HCT116 (cell line): ENCODE data around the gene MRPS27. TPM values are rescaled to one million over a fixed set of nuclear protein-coding genes. Genes with fewer than 3 reads are reported as not detected.

Experiments
- ATAC-seq: fragments of 200-7000 bp; cut with Tn5 transposase; 2 replicates; pipeline ENCODE4 v1.9.1; 2020; ENCODE audit warnings: mild to moderate bottlenecking, moderate library complexity
- BruUV-seq: library from RNA; stranded (reverse); fragments of 400-500 nt; replicated peaks from 2 replicates; lab custom pipeline; 2021; lab: Mats Ljungman, UMichigan
- CTCF ChIA-PET: fragments of 300-600 bp; sonication (Branson Sonifier 250); formaldehyde crosslinking; loops from one replicate; lab custom pipeline; 2021; ENCODE audit warnings: antibody characterized with exemption; lab: Charles Lee
- POLR2A ChIA-PET: fragments of 300-600, 350-600 bp; sonication (Branson Sonifier 250); formaldehyde crosslinking; loops from one replicate; lab custom pipeline; 2021; ENCODE audit warnings: antibody characterized with exemption; lab: Charles Lee
- RAD21 ChIA-PET, 2 experiments: fragments of 300-600 bp; sonication (Branson Sonifier 250); formaldehyde crosslinking; loops; one replicate each; lab custom pipeline; 2023; ENCODE audit warnings: low total read pairs in 2 of 2; ENCODE audit not compliant: uncharacterized antibody in 2 of 2, unreplicated experiment in 2 of 2, low non-redundant PET in 1 of 2; lab: Charles Lee
- DNase-seq: peaks from one replicate; pipeline ENCODE4 v3.0.0-alpha.2; 2010; ENCODE audit warnings: low read depth, low spot score
- H2AFZ ChIP-seq: fragments of 200-600 bp; shearing (Covaris generic), sonication (generic); 2 replicates; pipeline ENCODE4 v1.6.1; 2017; ENCODE audit warnings: low read depth, mixed run types, mixed read lengths, antibody characterized with exemption, low read length; ENCODE audit not compliant: poor library complexity, severe bottlenecking
- H3K27ac ChIP-seq: 2 replicates; pipeline ENCODE4 v1.5.1; 2012; ENCODE audit warnings: low read depth, low read length
- H3K27me3 ChIP-seq: fragments of 200-600 bp; sonication (generic); 2 replicates; pipeline ENCODE4 v1.6.1; 2016; ENCODE audit warnings: mixed run types, low read length, mixed read lengths; ENCODE audit not compliant: insufficient read depth
- H3K36me3 ChIP-seq, 2 experiments: fragments of 200-500 bp in 1 of 2; fragments of 200-600 bp in 1 of 2; sonication (Bioruptor generic) in 1 of 2; sonication (generic) in 1 of 2; 2 replicates each; pipeline versions ENCODE4 v1.5.1 to v1.6.1; 2014 to 2016; ENCODE audit warnings: low read length in 2 of 2, inconsistent platforms in 1 of 2, mixed read lengths in 1 of 2, mixed run types in 1 of 2; ENCODE audit not compliant: insufficient read depth in 2 of 2, control insufficient read depth in 1 of 2
- H3K4me1 ChIP-seq, 2 experiments: fragments of 200-600 bp in 1 of 2; sonication (generic) in 1 of 2; 2 replicates each; pipeline versions ENCODE4 v1.5.1 to v1.6.1; 2012 to 2017; ENCODE audit warnings: low read length in 2 of 2, inconsistent platforms in 1 of 2, mild to moderate bottlenecking in 1 of 2, mixed read lengths in 1 of 2, mixed run types in 1 of 2, moderate library complexity in 1 of 2; ENCODE audit not compliant: insufficient read depth in 2 of 2, control insufficient read depth in 1 of 2
- H3K4me2 ChIP-seq: fragments of 200-600 bp; sonication (generic); 2 replicates; pipeline ENCODE4 v1.6.1; 2017; ENCODE audit warnings: mixed run types, low read length, mixed read lengths
- H3K4me3 ChIP-seq, 2 experiments: fragments of 200-600 bp in 1 of 2; sonication (generic) in 1 of 2; replicated peaks in 1 of 2; 2 replicates each; pipeline ENCODE4 v1.5.1; 2011 to 2016; ENCODE audit warnings: low read length in 2 of 2, control low read depth in 1 of 2, low read depth in 1 of 2, mild to moderate bottlenecking in 1 of 2, mixed read lengths in 1 of 2, mixed run types in 1 of 2
- H3K79me2 ChIP-seq: fragments of 200-600 bp; sonication (generic); 2 replicates; pipeline ENCODE4 v1.6.1; 2017; ENCODE audit warnings: mild to moderate bottlenecking, mixed run types, low read length, moderate library complexity, mixed read lengths; ENCODE audit not compliant: insufficient read depth
- H3K9ac ChIP-seq: fragments of 200-600 bp; sonication (generic); 2 replicates; pipeline ENCODE4 v1.6.1; 2016; ENCODE audit warnings: low read length, mixed read lengths
- H3K9me2 ChIP-seq: fragments of 200-600 bp; sonication (generic), shearing (Covaris generic); 2 replicates; pipeline ENCODE4 v1.6.1; 2017; ENCODE audit warnings: mixed run types, mild to moderate bottlenecking, moderate library complexity; ENCODE audit not compliant: insufficient read depth
- H3K9me3 ChIP-seq, 2 experiments: fragments of 200-500 bp in 1 of 2; fragments of 200-600 bp in 1 of 2; sonication (Bioruptor generic) in 1 of 2; sonication (generic) in 1 of 2; 2 replicates each; pipeline ENCODE4 v1.6.1; 2014 to 2017; ENCODE audit warnings: low read length in 2 of 2, mixed read lengths in 2 of 2, inconsistent platforms in 1 of 2, low read depth in 1 of 2, mild to moderate bottlenecking in 1 of 2, mixed run types in 1 of 2, moderate library complexity in 1 of 2; ENCODE audit not compliant: control insufficient read depth in 1 of 2, insufficient read depth in 1 of 2
- H4K20me1 ChIP-seq: fragments of 200-600 bp; sonication (generic), shearing (Covaris generic); 2 replicates; pipeline ENCODE4 v1.6.1; 2017; ENCODE audit warnings: mixed run types, mild to moderate bottlenecking, moderate library complexity; ENCODE audit not compliant: insufficient read depth
- EGR1 ChIP-seq: IDR thresholded peaks from 2 replicates; pipeline ENCODE4 v1.6.1; 2012; ENCODE audit warnings: low read depth
- ELF1 ChIP-seq: IDR thresholded peaks from 2 replicates; pipeline ENCODE4 v1.6.1; 2012; ENCODE audit warnings: low read depth, borderline replicate concordance
- POLR2A ChIP-seq: IDR thresholded peaks from 2 replicates; pipeline ENCODE4 v1.7.0; 2011; ENCODE audit warnings: borderline replicate concordance; ENCODE audit not compliant: insufficient read depth, insufficient read length; ENCODE audit errors: extremely low read depth
- RAD21 ChIP-seq: IDR thresholded peaks from 2 replicates; pipeline ENCODE4 v1.6.1; 2012; ENCODE audit warnings: low read depth, mild to moderate bottlenecking
- SP1 ChIP-seq: IDR thresholded peaks from 2 replicates; pipeline ENCODE4 v1.6.1; 2012; ENCODE audit warnings: low read depth
- SRF ChIP-seq: IDR thresholded peaks from 2 replicates; pipeline ENCODE4 v1.6.1; 2012; ENCODE audit warnings: low read depth
- TCF7L2 ChIP-seq: IDR thresholded peaks from 2 replicates; pipeline ENCODE4 v1.7.0; 2011; ENCODE audit warnings: borderline replicate concordance, inconsistent platforms; ENCODE audit not compliant: insufficient read depth, insufficient read length; ENCODE audit errors: extremely low read depth
- YY1 ChIP-seq: IDR thresholded peaks from 2 replicates; pipeline ENCODE4 v1.6.1; 2011; ENCODE audit warnings: low read length, low read depth, moderate library complexity, mild to moderate bottlenecking; ENCODE audit not compliant: insufficient replicate concordance; ENCODE audit errors: extremely low read depth
- ZFX ChIP-seq: fragments of 450-650 bp; IDR thresholded peaks from 2 replicates; pipeline ENCODE4 v1.6.1; 2017
- intact Hi-C: fragments of 100-400 bp; cut with micrococcal nuclease; formaldehyde crosslinking; loops from 2 replicates; pipeline ENCODE4 v1.10.0; 2022
- total RNA-seq: library from RNA; stranded (reverse); gene quantifications from one replicate; pipeline ENCODE4 v1.2.1, GENCODE V29; 2021; ENCODE audit not compliant: unreplicated experiment
- TF ChIP-seq, protein P1 (sequence below), 3 experiments: fragments of 200-600 bp in 1 of 3; sonication (generic) in 1 of 3; IDR thresholded peaks in 2 of 3; conservative IDR thresholded peaks in 1 of 3; 2 replicates each; pipeline ENCODE4 v1.5.1; 2012 to 2017; ENCODE audit warnings: low read depth in 2 of 3, low read length in 2 of 3, antibody characterized with exemption in 1 of 3, borderline replicate concordance in 1 of 3, control low read depth in 1 of 3, mild to moderate bottlenecking in 1 of 3, mixed read lengths in 1 of 3, mixed run types in 1 of 3, moderate library complexity in 1 of 3; ENCODE audit not compliant: insufficient read depth in 1 of 3
- TF ChIP-seq, protein P2 (sequence below): IDR thresholded peaks from 2 replicates; pipeline ENCODE4 v1.6.1; 2012
- TF ChIP-seq, protein P3 (sequence below): IDR thresholded peaks from 2 replicates; pipeline ENCODE4 v1.6.1; 2012; ENCODE audit warnings: low read depth

Gene MRPS27
- total RNA-seq, 1 experiment from 2014 or later: 113 TPM

DNA sequence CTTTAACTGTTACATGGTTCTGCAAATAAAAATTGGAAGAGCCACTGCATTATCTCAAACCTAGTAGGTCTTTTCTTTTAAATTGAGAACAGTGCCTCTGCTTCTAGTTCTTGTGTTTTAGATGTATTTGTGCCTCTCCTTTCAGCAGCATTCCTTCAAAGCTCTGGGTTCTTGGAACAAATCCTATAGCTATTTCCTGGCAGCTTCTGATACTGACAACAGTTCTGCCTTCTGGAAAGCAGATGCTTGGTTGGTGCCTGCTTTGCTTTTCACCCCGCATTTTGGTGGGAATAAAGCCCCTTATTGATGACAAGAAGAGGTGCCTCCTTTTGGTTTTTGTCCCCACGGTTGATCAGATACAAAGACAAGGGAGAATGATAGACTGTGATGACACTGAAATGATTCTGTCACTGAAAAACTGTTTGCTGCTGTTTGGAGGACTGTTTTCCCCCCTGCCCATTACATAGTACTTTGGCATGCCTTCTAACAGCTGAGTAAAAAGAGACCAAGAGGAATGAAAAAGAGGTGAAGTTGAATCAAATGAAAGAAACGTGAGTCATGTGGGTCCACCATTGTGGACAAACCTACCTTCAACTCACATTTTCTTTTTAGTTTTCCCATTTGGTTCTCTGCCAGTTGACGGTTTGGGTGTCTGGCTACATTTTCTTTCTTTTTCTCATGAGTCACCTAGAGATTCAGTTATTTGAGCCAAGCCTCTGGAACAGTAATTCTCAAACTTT lies 5.7 kb upstream of the MRPS27 start:
- H2AFZ ChIP-seq: no peak overlapping the region
- H3K9ac ChIP-seq: no peak overlapping the region
- H3K36me3 ChIP-seq: peaks cover 10 to 23% of the 10 kb centered on the region in 2 experiments
- H3K79me2 ChIP-seq: peaks cover 21% of the 10 kb centered on the region
- intact Hi-C loops: no loop called here
- H3K27ac ChIP-seq: no peak overlapping the region
- no TSS peak for BruUV-seq
- DNase-seq (no peak), ATAC-seq (no peak)
- H3K4me2 ChIP-seq: no peak overlapping the region
- POLR2A ChIA-PET: no interaction called here
- no peaks in the 10 kb centered on the region for H4K20me1 ChIP-seq
- CTCF ChIA-PET: no interaction called here
- RAD21 ChIA-PET: no interaction called here
- H3K9me2 ChIP-seq: no peaks in the 10 kb centered on the region
- no peaks in the 10 kb centered on the region for H3K9me3 ChIP-seq
- H3K4me1 ChIP-seq: peaks cover 16 to 23% of the 10 kb centered on the region in 2 experiments
- no peak for TF ChIP-seq TCF7L2
- no peak for TF ChIP-seq ELF1
- no peak for TF ChIP-seq SP1
- TF ChIP-seq EGR1: no peak
- TF ChIP-seq RAD21: no peak
- no peak for TF ChIP-seq YY1
- TF ChIP-seq, protein P1, sequence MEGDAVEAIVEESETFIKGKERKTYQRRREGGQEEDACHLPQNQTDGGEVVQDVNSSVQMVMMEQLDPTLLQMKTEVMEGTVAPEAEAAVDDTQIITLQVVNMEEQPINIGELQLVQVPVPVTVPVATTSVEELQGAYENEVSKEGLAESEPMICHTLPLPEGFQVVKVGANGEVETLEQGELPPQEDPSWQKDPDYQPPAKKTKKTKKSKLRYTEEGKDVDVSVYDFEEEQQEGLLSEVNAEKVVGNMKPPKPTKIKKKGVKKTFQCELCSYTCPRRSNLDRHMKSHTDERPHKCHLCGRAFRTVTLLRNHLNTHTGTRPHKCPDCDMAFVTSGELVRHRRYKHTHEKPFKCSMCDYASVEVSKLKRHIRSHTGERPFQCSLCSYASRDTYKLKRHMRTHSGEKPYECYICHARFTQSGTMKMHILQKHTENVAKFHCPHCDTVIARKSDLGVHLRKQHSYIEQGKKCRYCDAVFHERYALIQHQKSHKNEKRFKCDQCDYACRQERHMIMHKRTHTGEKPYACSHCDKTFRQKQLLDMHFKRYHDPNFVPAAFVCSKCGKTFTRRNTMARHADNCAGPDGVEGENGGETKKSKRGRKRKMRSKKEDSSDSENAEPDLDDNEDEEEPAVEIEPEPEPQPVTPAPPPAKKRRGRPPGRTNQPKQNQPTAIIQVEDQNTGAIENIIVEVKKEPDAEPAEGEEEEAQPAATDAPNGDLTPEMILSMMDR (IDR thresholded peaks at IDR 0.05 in 2 of 3, conservative IDR thresholded peaks at IDR 0.05 in 1 of 3; ENCODE audit: borderline replicate concordance in 1 of 3, insufficient read depth in 1 of 3, low read depth in 2 of 3, low read length in 2 of 3): no peak
- TF ChIP-seq POLR2A: no peak
- TF ChIP-seq, protein P2, sequence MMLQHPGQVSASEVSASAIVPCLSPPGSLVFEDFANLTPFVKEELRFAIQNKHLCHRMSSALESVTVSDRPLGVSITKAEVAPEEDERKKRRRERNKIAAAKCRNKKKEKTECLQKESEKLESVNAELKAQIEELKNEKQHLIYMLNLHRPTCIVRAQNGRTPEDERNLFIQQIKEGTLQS: no peak
- TF ChIP-seq, protein P3, sequence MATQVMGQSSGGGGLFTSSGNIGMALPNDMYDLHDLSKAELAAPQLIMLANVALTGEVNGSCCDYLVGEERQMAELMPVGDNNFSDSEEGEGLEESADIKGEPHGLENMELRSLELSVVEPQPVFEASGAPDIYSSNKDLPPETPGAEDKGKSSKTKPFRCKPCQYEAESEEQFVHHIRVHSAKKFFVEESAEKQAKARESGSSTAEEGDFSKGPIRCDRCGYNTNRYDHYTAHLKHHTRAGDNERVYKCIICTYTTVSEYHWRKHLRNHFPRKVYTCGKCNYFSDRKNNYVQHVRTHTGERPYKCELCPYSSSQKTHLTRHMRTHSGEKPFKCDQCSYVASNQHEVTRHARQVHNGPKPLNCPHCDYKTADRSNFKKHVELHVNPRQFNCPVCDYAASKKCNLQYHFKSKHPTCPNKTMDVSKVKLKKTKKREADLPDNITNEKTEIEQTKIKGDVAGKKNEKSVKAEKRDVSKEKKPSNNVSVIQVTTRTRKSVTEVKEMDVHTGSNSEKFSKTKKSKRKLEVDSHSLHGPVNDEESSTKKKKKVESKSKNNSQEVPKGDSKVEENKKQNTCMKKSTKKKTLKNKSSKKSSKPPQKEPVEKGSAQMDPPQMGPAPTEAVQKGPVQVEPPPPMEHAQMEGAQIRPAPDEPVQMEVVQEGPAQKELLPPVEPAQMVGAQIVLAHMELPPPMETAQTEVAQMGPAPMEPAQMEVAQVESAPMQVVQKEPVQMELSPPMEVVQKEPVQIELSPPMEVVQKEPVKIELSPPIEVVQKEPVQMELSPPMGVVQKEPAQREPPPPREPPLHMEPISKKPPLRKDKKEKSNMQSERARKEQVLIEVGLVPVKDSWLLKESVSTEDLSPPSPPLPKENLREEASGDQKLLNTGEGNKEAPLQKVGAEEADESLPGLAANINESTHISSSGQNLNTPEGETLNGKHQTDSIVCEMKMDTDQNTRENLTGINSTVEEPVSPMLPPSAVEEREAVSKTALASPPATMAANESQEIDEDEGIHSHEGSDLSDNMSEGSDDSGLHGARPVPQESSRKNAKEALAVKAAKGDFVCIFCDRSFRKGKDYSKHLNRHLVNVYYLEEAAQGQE: no peak
- TF ChIP-seq SRF: no peak
- no peak for TF ChIP-seq ZFX
- H3K27me3 ChIP-seq: no peaks in the 10 kb centered on the region
- H3K4me3 ChIP-seq: no peak overlapping the region
